GM21717 (cell line): ENCODE data around the gene CEBPB.
"Not testable (repeated sequence)": the region's sequence is repeated elsewhere in the genome, so short reads cannot be mapped to it uniquely, and the experiment has no call there.

ENCODE experiments used
- ATAC-seq: cut with Tn5 transposase; IDR thresholded peaks from one replicate; pipeline ENCODE4 v1.9.1; 2021; ENCODE audit warnings: mild to moderate bottlenecking, moderate library complexity; ENCODE audit not compliant: unreplicated experiment

Gene CEBPB

GRCh38 chr20:50192364-50193198, 2.0 kb downstream of the CEBPB start:
- ATAC-seq: no peak

- no peak for ATAC-seq
Observed at GRCh38 chr20:50193199-50193835, 2.7 kb downstream of the CEBPB start.

GRCh38 chr20:50193836-50194421, 3.3 kb downstream of the CEBPB start:
- ATAC-seq: no peak

- no peak for ATAC-seq
Observed at GRCh38 chr20:50194422-50194830, 3.8 kb downstream of the CEBPB start.

- ATAC-seq: no peak
Observed at GRCh38 chr20:50194831-50195523, 4.3 kb downstream of the CEBPB start.

GRCh38 chr20:50195524-50196120, 5.0 kb downstream of the CEBPB start:
- no peak for ATAC-seq

- no peak for ATAC-seq
Observed at GRCh38 chr20:50196248-50196647, 5.6 kb downstream of the CEBPB start.

- no peak for ATAC-seq
Observed at GRCh38 chr20:50196896-50197295, 6.3 kb downstream of the CEBPB start.

GRCh38 chr20:50197463-50198179, 7.0 kb downstream of the CEBPB start:
- no peak for ATAC-seq

GRCh38 chr20:50198180-50198666, 7.6 kb downstream of the CEBPB start:
- ATAC-seq: no peak

GRCh38 chr20:50198716-50199115, 8.1 kb downstream of the CEBPB start:
- no peak for ATAC-seq

- ATAC-seq: no peak
Observed at GRCh38 chr20:50199703-50200102, 9.1 kb downstream of the CEBPB start.

- ATAC-seq: no peak
Observed at GRCh38 chr20:50200482-50201104, 10.0 kb downstream of the CEBPB start.

GRCh38 chr20:50201710-50202109, 11.1 kb downstream of the CEBPB start:
- not testable (repeated sequence) for ATAC-seq

- no peak for ATAC-seq
Observed at GRCh38 chr20:50202677-50203076, 12.0 kb downstream of the CEBPB start.

GRCh38 chr20:50203951-50204937, 13.6 kb downstream of the CEBPB start:
- ATAC-seq: no peak

- no peak for ATAC-seq
Observed at GRCh38 chr20:50207026-50207425, 16.4 kb downstream of the CEBPB start.

GRCh38 chr20:50208085-50208491, 17.5 kb downstream of the CEBPB start:
- no peak for ATAC-seq
